Renal cortex interstitium (tissue), 11 donors: ENCODE results near the gene FAM180B. TPM values are rescaled to one million over a fixed set of nuclear protein-coding genes. Genes with fewer than 3 reads are reported as not detected.
A peak's percentile ranks its signal among the peaks of the same experiment; 100 is the strongest.

Experiments
- DNase-seq, 11 donors: peaks; one replicate each; pipeline ENCODE4 v3.0.0-alpha.2; 2013; ENCODE audit warnings: low read depth in 9 of 11, low spot score in 4 of 11; ENCODE audit errors: extremely low read depth in 1 of 11
- polyA plus RNA-seq, 3 donors: library from polyadenylated mRNA; unstranded; fragments of 120-200 nt; gene quantifications; one replicate each; pipeline ENCODE4 v1.2.1, GENCODE V29; 2013; ENCODE audit not compliant: insufficient read length in 3 of 3

Gene FAM180B
- polyA plus RNA-seq, 3 donors: 0.24 to 0.50 (median 0.40) TPM

DNA sequence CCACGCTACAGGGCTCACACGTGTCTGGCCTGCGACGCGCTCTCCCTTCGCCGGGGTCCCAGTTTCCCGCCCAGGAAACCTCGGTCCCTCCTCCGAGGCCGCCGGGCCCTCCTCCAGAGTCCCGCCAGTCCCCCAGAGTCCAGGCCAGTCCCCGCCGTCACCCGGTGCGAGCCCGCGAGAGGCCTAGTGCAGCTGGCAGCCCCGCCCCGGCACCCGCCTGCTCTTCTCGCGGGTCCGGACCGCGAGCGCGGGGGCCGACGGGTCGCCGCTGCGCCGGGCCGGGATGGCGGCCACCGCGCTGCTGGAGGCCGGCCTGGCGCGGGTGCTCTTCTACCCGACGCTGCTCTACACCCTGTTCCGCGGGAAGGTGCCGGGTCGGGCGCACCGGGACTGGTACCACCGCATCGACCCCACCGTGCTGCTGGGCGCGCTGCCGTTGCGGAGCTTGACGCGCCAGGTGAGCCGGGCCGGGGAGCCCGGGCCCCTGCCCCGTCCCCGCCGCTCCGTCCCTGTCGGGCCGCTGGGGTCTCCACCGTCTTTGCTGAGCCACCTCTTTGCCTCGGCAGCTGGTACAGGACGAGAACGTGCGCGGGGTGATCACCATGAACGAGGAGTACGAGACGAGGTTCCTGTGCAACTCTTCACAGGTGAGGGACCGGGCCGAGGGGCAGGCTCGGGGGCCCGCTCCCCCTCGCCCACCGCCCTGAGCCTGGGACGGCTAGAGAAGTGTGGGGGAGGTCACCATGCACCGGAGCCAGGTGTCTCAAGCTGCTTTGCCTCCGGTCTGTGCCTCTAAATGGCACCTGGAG lies 20.9 kb upstream of the FAM180B start, which contains the start of gene PTPMT1:
TSS of gene PTPMT1 (plus strand) at position 260 of the 809 bp plus-strand sequence. CDS start at position 284, 24 bp downstream.
- DNase-seq: peak in 7 of 11 donors; percentile 59 to 67 (median 62)

DNA sequence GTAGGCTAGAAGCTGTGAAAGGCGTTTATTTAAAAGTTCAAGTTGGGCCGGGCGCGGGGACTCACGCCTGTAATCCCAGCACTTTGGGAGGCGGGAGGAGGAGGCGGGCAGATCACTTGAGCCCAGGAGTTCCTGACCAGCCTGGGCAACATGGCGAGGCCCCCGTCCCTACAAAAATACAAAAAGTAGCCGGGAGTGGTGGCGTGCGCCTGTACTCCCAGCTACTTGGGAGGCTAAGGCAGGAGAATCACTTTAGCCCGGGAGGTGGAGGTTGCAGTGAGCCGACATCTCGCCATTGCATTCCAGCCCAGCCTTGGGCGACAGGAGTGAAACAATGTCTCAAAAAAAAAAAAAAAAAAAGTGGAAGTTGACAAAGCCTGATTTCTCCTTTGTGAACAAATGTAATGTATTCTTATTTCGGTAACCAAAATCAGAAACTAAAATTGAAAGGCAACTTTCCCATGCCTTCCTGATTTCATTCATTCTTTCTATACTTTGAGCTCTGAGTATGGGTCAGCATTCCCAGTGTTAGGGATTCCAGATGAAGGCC lies 20.3 kb upstream of the FAM180B start:
- DNase-seq: no peak

DNA sequence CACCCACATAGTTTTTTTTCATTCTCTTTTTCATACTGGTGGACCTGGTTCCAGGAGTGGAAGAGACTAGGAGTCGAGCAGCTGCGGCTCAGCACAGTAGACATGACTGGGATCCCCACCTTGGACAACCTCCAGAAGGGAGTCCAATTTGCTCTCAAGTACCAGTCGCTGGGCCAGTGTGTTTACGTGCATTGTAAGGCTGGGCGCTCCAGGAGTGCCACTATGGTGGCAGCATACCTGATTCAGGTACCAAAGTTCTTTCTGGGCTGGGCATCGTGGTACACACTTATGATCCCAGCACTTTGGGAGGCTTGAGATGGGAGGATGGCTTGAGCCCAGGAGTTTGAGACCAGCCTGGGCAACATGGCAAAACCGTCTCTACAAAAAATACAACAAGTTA lies 16.8 kb upstream of the FAM180B start:
- DNase-seq: no peak

DNA sequence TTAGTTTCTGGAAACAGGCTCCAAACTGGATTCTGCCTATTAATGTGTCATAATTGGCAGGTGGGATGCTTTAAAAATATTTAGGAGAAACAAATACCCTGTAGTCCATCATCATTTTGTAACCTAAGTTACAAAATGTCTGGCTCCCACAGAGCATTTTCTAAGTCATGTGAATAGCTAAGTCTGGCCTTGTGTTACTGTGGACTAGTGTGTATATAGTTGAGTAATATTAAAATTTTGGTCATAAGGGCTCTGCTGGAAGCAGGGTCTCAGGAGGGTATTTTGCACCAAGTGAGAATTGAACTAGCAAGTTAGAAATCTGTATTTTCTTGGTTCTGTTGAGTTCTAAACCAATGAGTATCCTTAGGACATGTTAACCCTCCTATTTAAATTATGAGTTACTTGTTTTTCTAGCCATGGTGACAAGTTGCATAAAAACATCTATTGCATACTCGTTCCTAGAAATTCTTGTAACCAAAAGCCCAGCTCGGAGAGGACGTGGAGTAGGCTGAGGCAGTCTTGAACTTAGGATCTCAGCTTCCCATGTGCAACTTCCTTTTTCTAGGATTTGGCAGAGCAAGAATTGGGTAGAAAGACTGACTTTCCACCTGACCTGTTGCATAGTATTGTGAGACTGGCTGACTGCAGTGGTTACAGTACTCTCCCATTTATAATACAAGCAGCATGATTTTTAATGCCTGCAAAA lies 15.7 kb upstream of the FAM180B start:
- DNase-seq: no peak

DNA sequence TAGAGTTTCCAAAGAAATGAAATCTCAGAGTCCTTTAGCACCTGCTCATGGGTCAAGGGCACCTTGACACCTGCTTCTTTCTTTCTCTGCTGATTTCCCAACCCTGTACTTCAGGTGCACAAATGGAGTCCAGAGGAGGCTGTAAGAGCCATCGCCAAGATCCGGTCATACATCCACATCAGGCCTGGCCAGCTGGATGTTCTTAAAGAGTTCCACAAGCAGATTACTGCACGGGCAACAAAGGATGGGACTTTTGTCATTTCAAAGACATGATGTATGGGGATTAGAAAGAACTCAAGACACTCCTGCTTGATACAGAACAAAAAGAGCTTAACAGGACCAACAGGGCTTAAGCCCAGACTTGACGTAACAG lies 15.1 kb upstream of the FAM180B start:
- no peak for DNase-seq

DNA sequence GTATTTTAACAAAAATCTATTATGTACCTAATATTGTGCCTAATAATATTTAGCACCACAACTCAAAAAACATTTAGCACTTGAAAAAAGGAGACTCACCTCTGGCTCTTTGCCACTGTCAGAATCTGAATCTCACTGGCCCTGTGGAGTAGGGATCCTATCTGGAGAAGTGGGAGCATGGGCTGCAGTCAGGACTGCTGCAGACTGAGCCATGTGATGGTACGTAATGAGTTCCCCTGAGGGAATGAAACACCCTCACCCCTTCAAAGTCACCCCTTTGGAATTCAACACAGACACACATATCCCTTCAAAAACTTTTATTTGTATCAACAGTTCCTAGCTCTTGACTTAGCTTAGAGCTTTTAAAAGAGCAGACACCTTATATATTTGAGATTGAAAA lies 14.6 kb upstream of the FAM180B start:
- no peak for DNase-seq

DNA sequence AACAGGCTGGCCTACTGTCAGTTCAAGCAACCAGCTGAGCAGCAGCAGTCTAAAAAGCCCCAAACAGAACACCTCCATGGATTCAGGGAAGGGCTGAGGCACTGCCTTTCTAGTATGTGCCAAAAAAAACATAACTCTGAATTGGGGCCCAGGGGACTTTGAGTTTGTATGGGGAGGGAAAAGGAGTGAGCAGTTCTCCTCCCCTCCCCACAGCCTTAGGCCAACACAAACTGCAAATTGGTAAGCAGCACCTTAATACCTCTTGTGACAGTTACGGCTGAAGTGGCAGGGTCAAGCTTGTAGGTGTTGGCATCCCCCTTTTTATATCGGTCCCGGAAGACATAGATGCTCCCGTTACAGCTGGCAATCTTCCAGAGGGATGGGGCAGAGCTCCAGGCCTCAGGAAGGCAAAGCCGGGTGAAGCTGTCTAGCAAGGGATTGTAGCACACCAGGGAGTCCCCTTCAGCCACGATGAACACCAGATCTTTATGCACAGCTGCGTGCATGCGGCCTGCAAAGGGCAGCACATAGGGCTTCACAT lies 13.7 kb upstream of the FAM180B start:
- no peak for DNase-seq

DNA sequence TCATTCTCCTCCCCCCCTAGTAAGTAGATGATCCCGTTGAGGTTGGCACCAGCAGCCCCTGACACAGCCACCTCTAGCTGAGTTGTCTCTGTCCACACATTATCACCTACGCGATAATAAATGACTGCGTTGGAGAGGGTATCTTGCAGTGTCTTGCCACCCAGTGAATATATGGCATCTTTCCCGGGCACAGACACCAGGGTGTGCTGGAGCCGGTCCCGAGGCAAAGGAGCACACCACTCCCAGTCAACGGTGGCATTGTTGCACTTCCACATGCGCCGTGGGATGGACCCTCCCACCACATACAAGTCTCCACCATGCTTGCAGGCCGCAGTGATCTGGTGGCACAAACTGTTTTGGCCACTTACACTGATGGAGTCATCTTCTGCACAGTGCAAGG lies 13.2 kb upstream of the FAM180B start:
- DNase-seq: no peak

DNA sequence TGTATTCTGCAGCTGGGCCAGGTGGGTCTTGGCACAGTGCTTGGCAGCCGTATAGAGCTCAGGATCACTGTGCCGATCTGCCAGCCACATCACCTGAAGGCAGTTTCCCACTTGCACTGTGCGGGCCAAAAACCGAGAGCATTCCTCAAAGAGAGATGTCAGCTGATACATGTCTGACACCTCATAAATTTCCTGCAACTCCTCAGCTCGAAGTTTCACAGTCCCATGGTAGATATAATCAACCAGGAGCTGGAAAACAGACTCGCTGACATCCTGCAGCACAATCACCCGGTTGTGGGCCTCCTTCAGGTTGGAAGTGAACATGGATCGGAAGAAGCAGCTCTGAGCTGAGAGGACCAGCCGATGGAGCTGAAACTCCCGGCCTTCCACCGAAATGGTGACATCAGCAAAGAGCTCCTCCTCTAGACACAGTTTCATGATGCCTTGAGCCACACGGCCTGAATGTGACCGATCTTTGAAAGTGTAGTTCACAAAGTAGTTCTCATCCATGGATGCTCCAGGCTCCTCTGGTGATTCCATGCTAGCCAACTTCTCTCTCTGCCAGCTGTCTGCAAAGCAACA lies 8.9 kb upstream of the FAM180B start:
- no peak for DNase-seq

DNA sequence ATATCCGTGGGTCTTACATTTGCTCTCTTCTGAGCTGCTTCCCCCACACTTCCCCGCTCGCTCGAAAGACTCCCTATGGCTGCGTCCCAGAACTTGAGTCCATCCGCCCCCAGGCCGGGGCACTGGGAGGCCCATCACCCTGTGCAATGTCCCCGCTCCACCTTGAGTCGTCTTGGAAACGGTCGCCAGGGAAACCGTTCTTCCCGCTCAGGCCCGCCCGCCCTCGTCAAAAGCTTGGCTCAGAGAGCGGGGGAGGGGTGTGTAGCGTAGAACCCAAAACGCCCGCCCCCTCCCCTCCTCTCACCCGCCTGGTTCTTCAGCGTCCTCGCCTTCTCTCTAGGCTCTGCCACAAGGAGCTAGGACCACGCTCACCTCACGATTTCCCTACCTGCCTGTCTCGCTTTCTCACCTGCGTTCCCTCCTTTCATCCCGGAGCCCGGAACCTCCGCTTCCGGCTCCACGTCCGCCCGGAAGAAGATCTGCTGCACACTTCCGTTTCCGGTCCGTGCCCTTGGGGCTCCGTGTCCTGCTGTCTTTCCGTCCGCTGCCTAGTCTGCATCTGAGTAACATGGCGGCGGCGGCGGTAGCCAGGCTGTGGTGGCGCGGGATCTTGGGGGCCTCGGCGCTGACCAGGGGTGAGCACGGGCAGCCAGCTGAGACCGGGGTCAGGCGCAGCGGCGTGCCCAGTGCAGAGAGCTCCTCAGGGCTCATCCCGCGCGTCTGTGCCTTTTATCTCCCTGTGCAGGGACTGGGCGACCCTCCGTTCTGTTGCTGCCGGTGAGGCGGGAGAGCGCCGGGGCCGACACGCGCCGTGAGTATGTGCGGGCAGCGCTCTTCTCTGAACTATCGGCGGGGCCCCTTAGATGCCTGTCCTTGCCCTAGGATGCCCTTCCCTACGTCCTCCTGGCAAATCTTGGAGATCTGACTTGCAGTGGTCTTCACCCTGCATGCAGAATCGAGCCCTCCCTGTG lies 7.7 kb upstream of the FAM180B start, which contains the start of the genes KBTBD4 and NDUFS3:
TSS of gene KBTBD4 (minus strand) at position 447 of the 971 bp plus-strand sequence. CDS start at position 428, 19 bp downstream.
TSS of gene NDUFS3 (plus strand) at position 551 of the 971 bp plus-strand sequence. CDS start at position 569, 18 bp downstream.
- peak; percentile 81 to 96 (median 90) for DNase-seq

DNA sequence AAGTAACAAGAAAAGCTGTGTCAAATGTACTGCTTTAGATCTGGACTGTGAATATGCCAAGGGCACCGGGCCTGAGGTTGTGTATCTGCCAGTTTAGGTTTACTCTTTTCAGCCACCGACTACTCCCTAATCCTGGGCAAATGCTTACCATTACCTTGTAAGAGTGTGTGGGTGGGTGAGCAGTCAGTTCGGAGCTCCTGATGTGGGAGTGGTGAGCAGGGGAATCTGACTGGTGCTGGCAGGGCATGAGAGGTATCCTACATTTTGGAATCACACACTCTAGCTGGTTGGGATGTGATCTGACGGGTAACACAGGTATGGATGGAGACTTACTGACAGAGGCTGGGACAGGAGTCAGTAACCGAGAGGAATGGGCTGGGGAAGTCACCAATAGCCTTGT lies 2.6 kb upstream of the FAM180B start:
- DNase-seq: no peak

DNA sequence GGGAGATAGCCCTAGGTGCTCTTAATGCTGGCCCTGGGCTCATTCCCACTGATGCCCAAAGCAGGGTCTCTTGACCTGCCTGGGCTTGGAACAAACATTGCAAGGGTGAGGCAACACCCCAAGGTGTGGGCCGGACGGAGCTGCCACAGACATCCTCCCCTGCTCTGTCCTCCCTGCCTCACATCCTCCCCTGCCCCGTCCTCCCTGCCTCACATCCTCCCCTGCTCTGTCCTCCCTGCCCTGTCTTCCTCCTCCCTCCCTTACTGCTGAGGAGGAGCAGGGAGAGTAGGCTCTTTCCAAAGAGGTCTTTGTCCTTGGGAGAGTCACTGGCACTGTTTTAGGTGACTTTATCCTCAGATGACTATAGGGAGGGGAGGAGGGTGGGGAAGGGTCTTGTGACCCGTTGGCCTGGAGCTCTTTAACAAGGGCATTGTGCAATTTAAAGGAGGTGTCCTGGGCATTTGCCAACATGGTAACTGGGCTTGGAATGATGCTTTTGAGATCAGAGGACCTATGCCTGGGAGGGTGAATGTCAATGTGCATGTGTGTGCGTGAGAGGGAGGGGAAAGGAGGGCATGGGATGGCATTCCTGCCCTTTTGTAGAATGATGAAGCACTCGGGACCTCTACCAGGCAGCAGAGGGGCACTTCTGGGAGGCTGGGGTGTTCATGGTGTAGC lies 700 bp downstream of the FAM180B start:
- no peak for DNase-seq

DNA sequence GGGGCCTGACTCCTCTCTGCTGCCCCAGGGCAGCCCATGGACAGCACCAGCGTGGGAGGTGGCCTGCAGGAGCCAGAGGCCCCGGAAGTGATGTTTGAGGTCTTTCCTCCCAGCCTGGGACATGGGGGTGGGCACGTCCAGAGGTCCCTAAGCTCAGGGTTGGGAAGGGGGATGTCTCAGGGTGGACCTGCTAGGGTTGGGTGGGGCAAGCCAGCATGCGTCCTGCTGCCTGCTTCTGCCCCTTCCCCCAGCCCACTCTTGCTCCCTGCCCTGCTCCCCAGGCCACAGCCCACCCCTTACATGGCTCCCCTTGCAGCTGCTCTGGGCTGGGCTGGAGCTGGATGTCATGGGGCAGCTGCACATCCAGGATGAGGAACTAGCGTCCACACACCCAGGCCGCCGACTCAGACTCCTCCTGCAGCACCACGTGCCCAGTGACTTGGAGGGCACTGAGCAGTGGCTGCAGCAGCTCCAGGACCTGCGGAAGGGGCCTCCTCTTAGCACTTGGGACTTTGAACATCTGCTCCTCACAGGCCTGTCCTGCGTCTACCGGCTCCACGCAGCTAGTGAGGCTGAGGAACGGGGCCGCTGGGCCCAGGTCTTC lies 1.3 kb downstream of the FAM180B start:
- no peak for DNase-seq

DNA sequence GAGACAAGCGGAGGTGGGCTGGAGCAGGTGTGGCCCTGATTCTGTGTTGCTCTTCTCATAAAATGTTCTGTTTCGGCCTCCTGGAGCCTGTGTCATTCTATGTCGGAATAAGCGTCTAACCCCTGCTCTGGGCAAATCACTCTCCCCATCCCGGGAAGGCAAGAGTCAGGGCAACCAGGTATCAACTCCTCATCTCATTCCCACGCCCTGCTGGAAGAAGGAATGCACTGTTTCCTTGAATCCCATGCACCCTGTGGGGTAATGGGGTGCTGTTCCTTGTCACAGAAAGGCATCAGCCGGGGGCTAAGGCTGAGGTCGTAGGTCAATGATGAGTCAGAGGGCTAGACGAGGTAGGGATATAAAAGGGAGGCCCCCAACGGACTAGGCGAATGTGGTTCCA lies 2.6 kb downstream of the FAM180B start:
- DNase-seq: no peak

DNA sequence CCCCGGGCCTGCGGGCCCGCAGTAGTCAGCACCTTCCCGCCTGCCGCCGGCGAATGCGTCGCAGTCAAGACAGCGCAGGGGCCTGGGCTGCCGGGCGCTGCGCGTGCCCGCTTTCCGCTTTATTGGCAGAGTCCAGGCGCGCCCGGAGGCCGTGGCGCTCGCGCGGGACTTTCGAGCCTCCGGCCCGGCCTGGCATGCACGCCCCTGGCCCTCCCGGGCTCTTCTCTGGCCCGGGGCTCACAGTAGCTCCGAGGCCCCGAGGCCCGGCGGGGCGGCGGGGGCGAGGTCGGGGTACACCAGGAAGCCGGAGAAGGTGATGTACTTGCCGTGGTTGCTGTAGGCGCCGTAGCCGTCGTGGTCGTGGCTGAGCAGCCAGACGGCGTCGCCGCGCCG lies 3.1 kb downstream of the FAM180B start:
- DNase-seq: no peak

DNA sequence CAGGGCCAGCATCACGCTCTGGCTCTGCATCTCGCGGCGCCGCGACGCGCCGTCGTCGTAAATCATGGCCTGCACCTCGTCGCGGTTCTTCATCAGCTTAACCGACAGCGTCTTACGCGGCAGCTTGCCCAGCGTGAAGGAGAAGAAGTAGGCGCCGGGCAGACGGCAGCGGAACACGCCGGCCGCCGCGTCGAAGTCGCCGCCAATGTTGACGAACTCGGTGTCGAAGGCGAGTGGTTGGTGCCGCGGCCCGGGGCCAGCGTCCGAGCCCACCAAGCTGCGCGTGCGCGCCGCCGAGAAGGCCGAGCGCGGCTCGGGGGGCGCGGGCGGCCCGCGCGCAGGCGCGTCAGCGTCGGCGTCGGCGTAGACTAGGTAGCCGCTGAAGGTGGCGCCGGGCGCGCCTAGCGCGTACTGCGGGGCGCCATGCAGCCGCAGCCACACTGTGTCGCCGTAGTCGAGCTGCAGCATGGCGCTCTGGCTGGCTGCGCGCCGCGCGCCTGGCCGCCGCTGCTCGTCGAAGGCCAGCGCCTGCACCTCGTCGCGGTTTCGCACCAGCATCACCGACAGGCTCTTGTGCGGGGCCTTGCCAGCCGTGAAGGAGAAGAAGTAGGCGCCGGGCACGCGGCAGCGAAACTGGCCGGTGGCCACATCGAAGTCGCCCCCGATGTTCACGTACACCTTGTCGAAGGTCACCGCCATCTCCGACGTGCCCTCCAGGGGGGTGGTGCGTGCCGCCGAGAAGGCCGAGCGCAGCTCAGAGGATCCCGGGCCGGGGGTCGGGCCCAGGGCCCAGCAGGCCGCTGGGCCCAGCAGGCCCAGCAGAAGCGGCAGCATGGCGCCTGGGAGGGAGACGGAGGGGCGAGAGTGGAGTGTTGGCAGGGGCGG lies 3.7 kb downstream of the FAM180B start:
- DNase-seq: peak in 4 of 11 donors; percentile 46 to 60 (median 48)
